Eye (tissue), 1 donor: ENCODE results near the gene GUCY2D.
A peak's percentile ranks its signal among the peaks of the same experiment; 100 is the strongest.

Source experiments
- DNase-seq: peaks from one replicate; pipeline ENCODE4 v3.0.0-alpha.2; 2015

GUCY2D gene

GRCh38 chr17:7992924-7993323 lies 9.5 kb upstream of the GUCY2D start:
- no peak for DNase-seq

- no peak for DNase-seq
Measured at GRCh38 chr17:7993972-7994589, 8.3 kb upstream of the GUCY2D start.

GRCh38 chr17:7995724-7996123 lies 6.7 kb upstream of the GUCY2D start:
- DNase-seq, result no peak

- no peak for DNase-seq
Measured at GRCh38 chr17:7997186-7997585, 5.2 kb upstream of the GUCY2D start.

- DNase-seq, result peak; percentile 33
Measured at GRCh38 chr17:8002721-8003593, 542 bp downstream of the GUCY2D start.

GRCh38 chr17:8003594-8004181 lies 1.3 kb downstream of the GUCY2D start:
- DNase-seq, result no peak

- no peak for DNase-seq
Measured at GRCh38 chr17:8004899-8005298, 2.5 kb downstream of the GUCY2D start.

GRCh38 chr17:8005357-8005756 lies 2.9 kb downstream of the GUCY2D start:
- DNase-seq, result no peak

GRCh38 chr17:8005967-8006730 lies 3.7 kb downstream of the GUCY2D start:
- DNase-seq, result no peak

GRCh38 chr17:8006836-8007680 lies 4.6 kb downstream of the GUCY2D start:
- DNase-seq, result no peak

GRCh38 chr17:8007836-8008235 lies 5.4 kb downstream of the GUCY2D start:
- DNase-seq, result no peak

GRCh38 chr17:8012045-8012580 lies 9.7 kb downstream of the GUCY2D start:
- no peak for DNase-seq

- no peak for DNase-seq
Measured at GRCh38 chr17:8012996-8013640, 10.7 kb downstream of the GUCY2D start.

GRCh38 chr17:8013731-8014557 lies 11.5 kb downstream of the GUCY2D start:
- DNase-seq, result no peak

GRCh38 chr17:8014558-8014850 lies 12.1 kb downstream of the GUCY2D start:
- no peak for DNase-seq

GRCh38 chr17:8015236-8015956 lies 13.0 kb downstream of the GUCY2D start:
- no peak for DNase-seq

- DNase-seq, result peak; percentile 62
Measured at GRCh38 chr17:8015957-8016631, 13.7 kb downstream of the GUCY2D start.

GRCh38 chr17:8016632-8017424 lies 14.4 kb downstream of the GUCY2D start:
- DNase-seq, result peak; percentile 84

- DNase-seq, result no peak
Measured at GRCh38 chr17:8018436-8018835, 16.0 kb downstream of the GUCY2D start.
